ENCODE results near the gene SLC35G3. TPM values are rescaled to one million over a fixed set of nuclear protein-coding genes. Genes with fewer than 3 reads are reported as not detected.

Gene SLC35G3
- total RNA-seq, 1 experiment from 2014 or later = not detected

DNA sequence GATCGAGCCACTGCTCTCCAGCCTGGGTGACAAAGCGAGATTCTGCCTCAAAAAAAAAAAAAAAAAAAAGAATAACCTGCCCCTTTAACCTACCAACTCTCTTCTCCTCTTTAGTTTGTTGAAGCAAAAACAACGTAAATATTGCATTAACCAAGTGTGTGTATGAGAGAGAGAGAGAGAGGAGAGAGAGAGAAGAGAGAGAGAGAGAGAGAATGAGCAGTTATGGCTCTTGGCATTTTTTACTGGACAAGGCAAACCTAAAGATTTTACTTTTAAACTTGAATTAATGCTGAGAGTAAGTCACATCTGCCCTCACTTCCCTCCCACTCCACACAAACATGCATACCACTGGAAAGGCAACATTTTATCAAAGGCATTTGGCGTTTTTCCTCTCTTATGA is 45.6 kb upstream of the SLC35G3 start:
- H3K4me1 ChIP-seq (ENCODE audit: control insufficient read depth, insufficient read depth, low read length) = peaks cover 20% of the 10 kb centered on the region
- no peaks in the 10 kb centered on the region for H3K36me3 ChIP-seq (ENCODE audit: control insufficient read depth, insufficient read depth, low read length)
- CTCF ChIA-PET = no interaction called here
- intact Hi-C loops (cut with micrococcal nuclease; ENCODE audit: unreplicated experiment) = no loop called here
- H3K9me3 ChIP-seq (ENCODE audit: control insufficient read depth, insufficient read depth, low read depth, low read length) = no peaks in the 10 kb centered on the region
- ATAC-seq (no peak), DNase-seq (ENCODE audit: low read depth, low spot score) (no peak)
- peaks cover 4% of the 10 kb centered on the region; the same call in 1 of the 2 replicates for H3K27me3 ChIP-seq (ENCODE audit: control insufficient read depth, insufficient read depth, low read length)
- POLR2A ChIA-PET = no interaction called here
- no peak for TF ChIP-seq POLR2AphosphoS5 (IDR thresholded peaks at IDR 0.05; ENCODE audit: low read depth, low read length)
- no peak for TF ChIP-seq TCF7L2 (IDR thresholded peaks at IDR 0.05; ENCODE audit: low read depth, low read length)
- TF ChIP-seq, protein P1, sequence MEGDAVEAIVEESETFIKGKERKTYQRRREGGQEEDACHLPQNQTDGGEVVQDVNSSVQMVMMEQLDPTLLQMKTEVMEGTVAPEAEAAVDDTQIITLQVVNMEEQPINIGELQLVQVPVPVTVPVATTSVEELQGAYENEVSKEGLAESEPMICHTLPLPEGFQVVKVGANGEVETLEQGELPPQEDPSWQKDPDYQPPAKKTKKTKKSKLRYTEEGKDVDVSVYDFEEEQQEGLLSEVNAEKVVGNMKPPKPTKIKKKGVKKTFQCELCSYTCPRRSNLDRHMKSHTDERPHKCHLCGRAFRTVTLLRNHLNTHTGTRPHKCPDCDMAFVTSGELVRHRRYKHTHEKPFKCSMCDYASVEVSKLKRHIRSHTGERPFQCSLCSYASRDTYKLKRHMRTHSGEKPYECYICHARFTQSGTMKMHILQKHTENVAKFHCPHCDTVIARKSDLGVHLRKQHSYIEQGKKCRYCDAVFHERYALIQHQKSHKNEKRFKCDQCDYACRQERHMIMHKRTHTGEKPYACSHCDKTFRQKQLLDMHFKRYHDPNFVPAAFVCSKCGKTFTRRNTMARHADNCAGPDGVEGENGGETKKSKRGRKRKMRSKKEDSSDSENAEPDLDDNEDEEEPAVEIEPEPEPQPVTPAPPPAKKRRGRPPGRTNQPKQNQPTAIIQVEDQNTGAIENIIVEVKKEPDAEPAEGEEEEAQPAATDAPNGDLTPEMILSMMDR (IDR thresholded peaks at IDR 0.05) = no peak
- TF ChIP-seq, protein P2, sequence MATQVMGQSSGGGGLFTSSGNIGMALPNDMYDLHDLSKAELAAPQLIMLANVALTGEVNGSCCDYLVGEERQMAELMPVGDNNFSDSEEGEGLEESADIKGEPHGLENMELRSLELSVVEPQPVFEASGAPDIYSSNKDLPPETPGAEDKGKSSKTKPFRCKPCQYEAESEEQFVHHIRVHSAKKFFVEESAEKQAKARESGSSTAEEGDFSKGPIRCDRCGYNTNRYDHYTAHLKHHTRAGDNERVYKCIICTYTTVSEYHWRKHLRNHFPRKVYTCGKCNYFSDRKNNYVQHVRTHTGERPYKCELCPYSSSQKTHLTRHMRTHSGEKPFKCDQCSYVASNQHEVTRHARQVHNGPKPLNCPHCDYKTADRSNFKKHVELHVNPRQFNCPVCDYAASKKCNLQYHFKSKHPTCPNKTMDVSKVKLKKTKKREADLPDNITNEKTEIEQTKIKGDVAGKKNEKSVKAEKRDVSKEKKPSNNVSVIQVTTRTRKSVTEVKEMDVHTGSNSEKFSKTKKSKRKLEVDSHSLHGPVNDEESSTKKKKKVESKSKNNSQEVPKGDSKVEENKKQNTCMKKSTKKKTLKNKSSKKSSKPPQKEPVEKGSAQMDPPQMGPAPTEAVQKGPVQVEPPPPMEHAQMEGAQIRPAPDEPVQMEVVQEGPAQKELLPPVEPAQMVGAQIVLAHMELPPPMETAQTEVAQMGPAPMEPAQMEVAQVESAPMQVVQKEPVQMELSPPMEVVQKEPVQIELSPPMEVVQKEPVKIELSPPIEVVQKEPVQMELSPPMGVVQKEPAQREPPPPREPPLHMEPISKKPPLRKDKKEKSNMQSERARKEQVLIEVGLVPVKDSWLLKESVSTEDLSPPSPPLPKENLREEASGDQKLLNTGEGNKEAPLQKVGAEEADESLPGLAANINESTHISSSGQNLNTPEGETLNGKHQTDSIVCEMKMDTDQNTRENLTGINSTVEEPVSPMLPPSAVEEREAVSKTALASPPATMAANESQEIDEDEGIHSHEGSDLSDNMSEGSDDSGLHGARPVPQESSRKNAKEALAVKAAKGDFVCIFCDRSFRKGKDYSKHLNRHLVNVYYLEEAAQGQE (IDR thresholded peaks at IDR 0.05; ENCODE audit: insufficient read depth in 1 of 2, low read depth in 2 of 2, low read length in 1 of 2) = no peak
- no peak for TF ChIP-seq SIN3A (IDR thresholded peaks at IDR 0.05; ENCODE audit: borderline replicate concordance, insufficient read depth, low read depth, low read length)
- no peak overlapping the region for H3K4me3 ChIP-seq (ENCODE audit: low read depth in 2 of 2, low read length in 2 of 2)
- no TSS peak for BruUV-seq (replicated peaks)
- in situ Hi-C loops (cut with HindIII; ENCODE audit: low pct_unique_long_range_greater_than_20kb, low sequenced_read_pairs) = no loop called here
- H3K27ac ChIP-seq (ENCODE audit: low read length) = no peak overlapping the region

DNA sequence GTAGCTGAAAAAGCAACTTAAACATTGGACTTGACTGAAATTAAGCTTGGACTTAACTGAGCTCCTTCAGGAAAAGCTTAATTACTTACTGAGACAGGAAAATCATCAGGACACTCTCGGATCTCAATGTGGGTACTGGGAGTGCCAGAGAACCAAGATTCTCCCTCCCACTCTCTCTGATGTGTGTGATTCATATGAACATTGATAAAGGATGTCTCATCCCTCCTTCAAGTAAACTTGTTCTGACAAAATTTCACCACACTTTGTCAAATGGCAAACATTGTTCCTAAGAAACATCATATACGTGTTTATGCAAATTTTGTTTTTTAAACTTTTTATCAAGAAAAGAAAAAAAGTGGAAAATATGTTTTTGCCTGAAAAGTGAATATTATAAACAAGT is 44.6 kb upstream of the SLC35G3 start:
- Histone ChIP-seq H3K4me1 (ENCODE audit: control insufficient read depth, insufficient read depth, low read length) (peaks cover 11% of the 10 kb centered on the region), H3K27ac (ENCODE audit: low read length) (no peak overlapping the region), H3K27me3 (ENCODE audit: control insufficient read depth, insufficient read depth, low read length) (peaks cover 4% of the 10 kb centered on the region; the same call in 1 of the 2 replicates), H3K4me3 (ENCODE audit: low read depth in 2 of 2, low read length in 2 of 2) (no peak overlapping the region), H3K36me3 (ENCODE audit: control insufficient read depth, insufficient read depth, low read length) (no peaks in the 10 kb centered on the region), H3K9me3 (ENCODE audit: control insufficient read depth, insufficient read depth, low read depth, low read length) (no peaks in the 10 kb centered on the region)
- CTCF ChIA-PET = no interaction called here
- intact Hi-C loops (cut with micrococcal nuclease; ENCODE audit: unreplicated experiment) = no loop called here
- in situ Hi-C loops (cut with HindIII; ENCODE audit: low pct_unique_long_range_greater_than_20kb, low sequenced_read_pairs) = no loop called here
- ATAC-seq = no peak
- BruUV-seq (replicated peaks) = no TSS peak
- POLR2A ChIA-PET = no interaction called here
- no peak for DNase-seq (ENCODE audit: low read depth, low spot score)
- TF ChIP-seq, protein P1 (IDR thresholded peaks at IDR 0.05) = no peak

DNA sequence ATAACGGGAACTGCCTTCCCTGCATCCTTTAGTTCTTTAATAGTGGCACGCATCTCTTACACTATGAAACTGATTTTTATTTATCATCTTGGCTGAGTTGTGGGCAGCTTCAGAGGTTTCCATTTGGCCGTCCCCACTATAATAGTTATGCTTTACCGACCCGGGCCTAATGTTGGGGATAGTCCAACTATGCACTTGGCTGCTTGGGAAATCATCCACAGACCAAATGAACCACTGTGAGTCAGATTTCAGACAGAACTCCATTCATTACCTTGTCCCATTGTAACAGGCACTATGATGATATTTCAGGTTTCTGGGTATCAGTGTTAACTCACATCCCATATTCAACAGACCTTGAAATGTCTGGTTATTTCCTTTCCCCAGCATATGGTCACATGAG is 42.6 kb upstream of the SLC35G3 start:
- DNase-seq (ENCODE audit: low read depth, low spot score) (no peak), ATAC-seq (no peak)
- peaks cover 4% of the 10 kb centered on the region; the same call in 1 of the 2 replicates for H3K27me3 ChIP-seq (ENCODE audit: control insufficient read depth, insufficient read depth, low read length)
- CTCF ChIA-PET = no interaction called here
- no peaks in the 10 kb centered on the region for H3K36me3 ChIP-seq (ENCODE audit: control insufficient read depth, insufficient read depth, low read length)
- TF ChIP-seq, protein P1 (IDR thresholded peaks at IDR 0.05) = no peak
- TF ChIP-seq, protein P2 (IDR thresholded peaks at IDR 0.05; ENCODE audit: insufficient read depth in 1 of 2, low read depth in 2 of 2, low read length in 1 of 2) = no peak
- no peak for TF ChIP-seq TCF7L2 (IDR thresholded peaks at IDR 0.05; ENCODE audit: low read depth, low read length)
- TF ChIP-seq SIN3A (IDR thresholded peaks at IDR 0.05; ENCODE audit: borderline replicate concordance, insufficient read depth, low read depth, low read length) = no peak
- TF ChIP-seq POLR2AphosphoS5 (IDR thresholded peaks at IDR 0.05; ENCODE audit: low read depth, low read length) = no peak
- in situ Hi-C loops (cut with HindIII; ENCODE audit: low pct_unique_long_range_greater_than_20kb, low sequenced_read_pairs) = no loop called here
- H3K27ac ChIP-seq (ENCODE audit: low read length) = no peak overlapping the region
- H3K4me1 ChIP-seq (ENCODE audit: control insufficient read depth, insufficient read depth, low read length) = peaks cover 3% of the 10 kb centered on the region; the same call in 1 of the 2 replicates
- H3K4me3 ChIP-seq (ENCODE audit: low read depth in 2 of 2, low read length in 2 of 2) = no peak overlapping the region
- no peaks in the 10 kb centered on the region for H3K9me3 ChIP-seq (ENCODE audit: control insufficient read depth, insufficient read depth, low read depth, low read length)
- no TSS peak for BruUV-seq (replicated peaks)
- POLR2A ChIA-PET = no interaction called here
- intact Hi-C loops (cut with micrococcal nuclease; ENCODE audit: unreplicated experiment) = no loop called here

Measured in Panc1 (cell line).